SH-SY5Y (cell line): ENCODE data around the gene PSPC1.

ENCODE experiments used
- GATA2 ChIP-seq: IDR thresholded peaks from 2 replicates; pipeline ENCODE4 v1.6.1; 2011; ENCODE audit warnings: mild to moderate bottlenecking, low read depth, low read length
- GATA3 ChIP-seq: IDR thresholded peaks from 2 replicates; pipeline ENCODE4 v1.6.1; 2011; ENCODE audit warnings: low read depth, mild to moderate bottlenecking, low read length, moderate library complexity

GRCh38 chr13:19695428-19695827 is 87.3 kb downstream of the PSPC1 start:
- TF ChIP-seq GATA2 (no peak), GATA3 (no peak)
